Diencephalon (tissue), 1 donor: ENCODE data around the gene C1QL3. TPM values are rescaled to one million over a fixed set of nuclear protein-coding genes. Genes with fewer than 3 reads are reported as not detected.

Experiments used
- small RNA-seq: library from RNA; depleted of rRNA; stranded (forward); fragments of <200 nt; gene quantifications from one replicate; pipeline ENCODE3, GENCODE V24; 2014
- total RNA-seq: library from RNA; depleted of rRNA; stranded (reverse); fragments of >200 nt; gene quantifications from one replicate; pipeline ENCODE4 v1.2.3, GENCODE V29; 2014

C1QL3 gene
- 18.0 TPM for total RNA-seq

DNA sequence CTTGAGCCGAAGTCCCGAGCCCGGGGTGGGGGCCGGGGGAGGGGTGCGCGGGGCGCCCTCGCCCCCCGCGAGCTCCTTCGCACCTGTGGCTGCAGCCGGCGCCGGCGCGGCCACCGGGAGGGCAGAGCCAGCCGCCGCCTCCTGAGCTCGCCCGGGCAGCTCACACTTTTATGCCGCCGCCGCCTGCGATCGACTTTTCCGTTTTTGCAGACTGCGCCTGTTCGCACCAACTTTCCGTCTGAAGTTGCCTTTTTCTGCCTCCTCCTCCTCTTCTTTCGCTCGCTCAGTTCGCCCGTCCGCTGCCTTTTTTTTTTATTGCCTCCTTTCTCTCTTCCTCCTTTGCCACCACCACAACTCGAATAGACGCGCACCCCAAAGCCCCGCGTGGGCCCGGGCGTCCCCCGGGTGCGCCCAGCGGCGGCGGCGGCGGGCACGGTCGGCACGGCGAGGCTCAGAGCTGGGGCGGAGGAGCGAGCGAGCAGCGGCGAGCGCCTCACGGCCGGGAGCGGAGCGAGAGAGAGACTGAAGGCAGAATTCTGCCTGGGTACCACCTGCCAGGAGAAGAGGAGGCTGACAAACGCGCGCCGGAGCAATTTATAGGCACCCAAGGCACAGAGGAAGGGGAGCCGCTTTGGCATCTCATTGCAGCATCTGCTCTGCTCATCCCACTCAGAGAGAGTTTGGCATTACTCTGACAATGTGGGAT, at the start of gene C1QL3:
Gene C1QL3 (minus strand): TSS at position 569 of the 706 bp plus-strand sequence. CDS start 814 bp downstream, outside the sequence.

Small RNA genes within 50 kb of the gene (small RNA-seq; reads per million reads assigned to genes)
- gene RNU2-18P, result 2.7 reads per million, percentile 89 among the genes with 10 or more reads in this experiment

Other genes starting within 250 kb of the C1QL3 start
- gene PTER, start 84.9 kb downstream of the C1QL3 start, total RNA-seq, result 0.92 TPM